HCT116 (cell line): ENCODE measurements around the gene SH3BP5L. TPM values are rescaled to one million over a fixed set of nuclear protein-coding genes. Genes with fewer than 3 reads are reported as not detected.

Experiments
- ATAC-seq: fragments of 200-7000 bp; cut with Tn5 transposase; 2 replicates; pipeline ENCODE4 v1.9.1; 2020; ENCODE audit warnings: mild to moderate bottlenecking, moderate library complexity
- BruUV-seq: library from RNA; stranded (reverse); fragments of 400-500 nt; replicated peaks from 2 replicates; lab custom pipeline; 2021; lab: Mats Ljungman, UMichigan
- CTCF ChIA-PET: fragments of 300-600 bp; sonication (Branson Sonifier 250); formaldehyde crosslinking; loops from one replicate; lab custom pipeline; 2021; ENCODE audit warnings: antibody characterized with exemption; lab: Charles Lee
- POLR2A ChIA-PET: fragments of 300-600, 350-600 bp; sonication (Branson Sonifier 250); formaldehyde crosslinking; loops from one replicate; lab custom pipeline; 2021; ENCODE audit warnings: antibody characterized with exemption; lab: Charles Lee
- RAD21 ChIA-PET, 2 experiments: fragments of 300-600 bp; sonication (Branson Sonifier 250); formaldehyde crosslinking; loops; one replicate each; lab custom pipeline; 2023; ENCODE audit warnings: low total read pairs in 2 of 2; ENCODE audit not compliant: uncharacterized antibody in 2 of 2, unreplicated experiment in 2 of 2, low non-redundant PET in 1 of 2; lab: Charles Lee
- DNase-seq: peaks from one replicate; pipeline ENCODE4 v3.0.0-alpha.2; 2010; ENCODE audit warnings: low read depth, low spot score
- H2AFZ ChIP-seq: fragments of 200-600 bp; shearing (Covaris generic), sonication (generic); 2 replicates; pipeline ENCODE4 v1.6.1; 2017; ENCODE audit warnings: low read depth, mixed run types, mixed read lengths, antibody characterized with exemption, low read length; ENCODE audit not compliant: poor library complexity, severe bottlenecking
- H3K27ac ChIP-seq: 2 replicates; pipeline ENCODE4 v1.5.1; 2012; ENCODE audit warnings: low read depth, low read length
- H3K27me3 ChIP-seq: fragments of 200-600 bp; sonication (generic); 2 replicates; pipeline ENCODE4 v1.6.1; 2016; ENCODE audit warnings: mixed run types, low read length, mixed read lengths; ENCODE audit not compliant: insufficient read depth
- H3K36me3 ChIP-seq, 2 experiments: fragments of 200-500 bp in 1 of 2; fragments of 200-600 bp in 1 of 2; sonication (Bioruptor generic) in 1 of 2; sonication (generic) in 1 of 2; 2 replicates each; pipeline versions ENCODE4 v1.5.1 to v1.6.1; 2014 to 2016; ENCODE audit warnings: low read length in 2 of 2, inconsistent platforms in 1 of 2, mixed read lengths in 1 of 2, mixed run types in 1 of 2; ENCODE audit not compliant: insufficient read depth in 2 of 2, control insufficient read depth in 1 of 2
- H3K4me1 ChIP-seq, 2 experiments: fragments of 200-600 bp in 1 of 2; sonication (generic) in 1 of 2; 2 replicates each; pipeline versions ENCODE4 v1.5.1 to v1.6.1; 2012 to 2017; ENCODE audit warnings: low read length in 2 of 2, inconsistent platforms in 1 of 2, mild to moderate bottlenecking in 1 of 2, mixed read lengths in 1 of 2, mixed run types in 1 of 2, moderate library complexity in 1 of 2; ENCODE audit not compliant: insufficient read depth in 2 of 2, control insufficient read depth in 1 of 2
- H3K4me2 ChIP-seq: fragments of 200-600 bp; sonication (generic); 2 replicates; pipeline ENCODE4 v1.6.1; 2017; ENCODE audit warnings: mixed run types, low read length, mixed read lengths
- H3K4me3 ChIP-seq, 2 experiments: fragments of 200-600 bp in 1 of 2; sonication (generic) in 1 of 2; replicated peaks in 1 of 2; 2 replicates each; pipeline ENCODE4 v1.5.1; 2011 to 2016; ENCODE audit warnings: low read length in 2 of 2, control low read depth in 1 of 2, low read depth in 1 of 2, mild to moderate bottlenecking in 1 of 2, mixed read lengths in 1 of 2, mixed run types in 1 of 2
- H3K79me2 ChIP-seq: fragments of 200-600 bp; sonication (generic); 2 replicates; pipeline ENCODE4 v1.6.1; 2017; ENCODE audit warnings: mild to moderate bottlenecking, mixed run types, low read length, moderate library complexity, mixed read lengths; ENCODE audit not compliant: insufficient read depth
- H3K9ac ChIP-seq: fragments of 200-600 bp; sonication (generic); 2 replicates; pipeline ENCODE4 v1.6.1; 2016; ENCODE audit warnings: low read length, mixed read lengths
- H3K9me2 ChIP-seq: fragments of 200-600 bp; sonication (generic), shearing (Covaris generic); 2 replicates; pipeline ENCODE4 v1.6.1; 2017; ENCODE audit warnings: mixed run types, mild to moderate bottlenecking, moderate library complexity; ENCODE audit not compliant: insufficient read depth
- H3K9me3 ChIP-seq, 2 experiments: fragments of 200-500 bp in 1 of 2; fragments of 200-600 bp in 1 of 2; sonication (Bioruptor generic) in 1 of 2; sonication (generic) in 1 of 2; 2 replicates each; pipeline ENCODE4 v1.6.1; 2014 to 2017; ENCODE audit warnings: low read length in 2 of 2, mixed read lengths in 2 of 2, inconsistent platforms in 1 of 2, low read depth in 1 of 2, mild to moderate bottlenecking in 1 of 2, mixed run types in 1 of 2, moderate library complexity in 1 of 2; ENCODE audit not compliant: control insufficient read depth in 1 of 2, insufficient read depth in 1 of 2
- H4K20me1 ChIP-seq: fragments of 200-600 bp; sonication (generic), shearing (Covaris generic); 2 replicates; pipeline ENCODE4 v1.6.1; 2017; ENCODE audit warnings: mixed run types, mild to moderate bottlenecking, moderate library complexity; ENCODE audit not compliant: insufficient read depth
- ATF3 ChIP-seq: IDR thresholded peaks from 2 replicates; pipeline ENCODE4 v1.6.1; 2012
- CEBPB ChIP-seq: IDR thresholded peaks from 2 replicates; pipeline ENCODE4 v1.6.1; 2012; ENCODE audit warnings: low read depth
- MAX ChIP-seq: IDR thresholded peaks from 2 replicates; pipeline ENCODE4 v1.6.1; 2012
- POLR2A ChIP-seq: IDR thresholded peaks from 2 replicates; pipeline ENCODE4 v1.7.0; 2011; ENCODE audit warnings: borderline replicate concordance; ENCODE audit not compliant: insufficient read depth, insufficient read length; ENCODE audit errors: extremely low read depth
- RAD21 ChIP-seq: IDR thresholded peaks from 2 replicates; pipeline ENCODE4 v1.6.1; 2012; ENCODE audit warnings: low read depth, mild to moderate bottlenecking
- TCF7L2 ChIP-seq: IDR thresholded peaks from 2 replicates; pipeline ENCODE4 v1.7.0; 2011; ENCODE audit warnings: borderline replicate concordance, inconsistent platforms; ENCODE audit not compliant: insufficient read depth, insufficient read length; ENCODE audit errors: extremely low read depth
- ZBTB33 ChIP-seq: IDR thresholded peaks from 2 replicates; pipeline ENCODE4 v1.6.1; 2011; ENCODE audit warnings: mild to moderate bottlenecking, low read length, moderate library complexity; ENCODE audit not compliant: insufficient replicate concordance; ENCODE audit errors: extremely low read depth
- ZNF274 ChIP-seq: fragments of 200-500 bp; sonication (Bioruptor generic); IDR thresholded peaks from 2 replicates; pipeline ENCODE4 v1.6.1; 2014; ENCODE audit warnings: mild to moderate bottlenecking, low read depth, low read length, inconsistent platforms
- intact Hi-C: fragments of 100-400 bp; cut with micrococcal nuclease; formaldehyde crosslinking; loops from 2 replicates; pipeline ENCODE4 v1.10.0; 2022
- total RNA-seq: library from RNA; stranded (reverse); gene quantifications from one replicate; pipeline ENCODE4 v1.2.1, GENCODE V29; 2021; ENCODE audit not compliant: unreplicated experiment

The SH3BP5L gene
- total RNA-seq, 1 experiment from 2014 or later: 22.3 TPM

- no peaks in the 10 kb centered on the region for H3K9me2 ChIP-seq
- POLR2A ChIA-PET: no interaction called here
Measured at GRCh38 chr1:248861616-248862015, 35.9 kb upstream of the SH3BP5L start.

More at GRCh38 chr1:248861616-248862015, 35.9 kb upstream of the SH3BP5L start:
- Histone ChIP-seq H3K27me3 (no peaks in the 10 kb centered on the region), H3K79me2 (peaks cover 20% of the 10 kb centered on the region; the same call in 1 of the 2 replicates), H3K4me3 (no peak overlapping the region), H3K4me2 (no peak overlapping the region), H4K20me1 (no peaks in the 10 kb centered on the region), H2AFZ (no peak overlapping the region), H3K36me3 (no peaks in the 10 kb centered on the region; a peak in 1 of 4 replicates), H3K9ac (no peak overlapping the region), H3K4me1 (peaks cover 12 to 41% of the 10 kb centered on the region in 2 experiments), H3K27ac (no peak overlapping the region), H3K9me3 (no peaks in the 10 kb centered on the region)
- ChIA-PET CTCF (interaction anchor here (0.9 kb wide), 1 partner anchor 24 kb away, joined by 3 read pairs; the partner anchor contains the start of gene ZNF672), RAD21 (no interaction called here)
- TF ChIP-seq ZNF274 (no peak), POLR2A (no peak), ZBTB33 (no peak), TCF7L2 (no peak), RAD21 (no peak), MAX (no peak), ATF3 (no peak), CEBPB (no peak)
- no TSS peak for BruUV-seq
- intact Hi-C loops: no loop called here
- no peak for ATAC-seq
- DNase-seq: no peak
